ENCODE measurements around the gene PIWIL4. TPM values are rescaled to one million over a fixed set of nuclear protein-coding genes. Genes with fewer than 3 reads are reported as not detected.
"Not testable (repeated sequence)": the region's sequence is repeated elsewhere in the genome, so short reads cannot be mapped to it uniquely, and the experiment has no call there.

PIWIL4 gene
- total RNA-seq, 1 donor from 2014 or later = 7.7 TPM

DNA sequence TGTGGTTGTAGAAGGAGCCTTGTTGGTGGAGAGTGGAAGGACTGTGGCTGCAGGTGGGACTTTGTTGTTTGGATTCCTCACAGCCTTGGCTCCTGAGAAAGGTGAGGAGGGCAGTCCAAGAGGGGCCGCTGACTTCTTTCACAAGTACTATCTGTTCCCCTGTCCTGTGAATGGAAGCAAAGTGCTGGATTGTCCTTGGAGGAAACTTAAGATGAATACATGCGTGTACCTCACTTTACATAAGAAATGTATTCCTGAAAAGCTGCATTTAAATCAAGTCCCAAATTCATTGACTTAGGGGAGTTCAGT is 21.1 kb upstream of the PIWIL4 start:
- FAIRE-seq (no peak), DNase-seq (ENCODE audit: low spot score in 2 of 2) (no peak)

DNA sequence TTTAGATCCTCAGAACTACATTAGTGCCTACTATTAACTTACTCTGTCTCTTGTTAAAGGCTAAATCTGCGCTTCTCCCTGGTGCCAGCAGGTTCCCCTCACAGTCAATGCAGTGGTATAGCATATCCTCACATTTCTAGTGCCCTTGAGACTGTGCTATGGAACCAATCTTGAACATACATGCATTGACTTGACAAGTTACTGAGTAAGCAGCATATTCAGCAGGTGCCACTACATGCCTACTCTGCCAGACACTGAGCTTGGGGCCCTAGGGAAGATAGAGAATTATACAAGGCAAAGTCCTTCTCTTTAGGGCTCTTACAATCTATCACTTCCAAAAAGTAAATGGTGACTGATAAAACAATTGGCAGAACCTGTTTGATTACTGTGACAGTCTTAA is 20.3 kb upstream of the PIWIL4 start:
- DNase-seq (ENCODE audit: low spot score in 2 of 2) (no peak), FAIRE-seq (no peak)

DNA sequence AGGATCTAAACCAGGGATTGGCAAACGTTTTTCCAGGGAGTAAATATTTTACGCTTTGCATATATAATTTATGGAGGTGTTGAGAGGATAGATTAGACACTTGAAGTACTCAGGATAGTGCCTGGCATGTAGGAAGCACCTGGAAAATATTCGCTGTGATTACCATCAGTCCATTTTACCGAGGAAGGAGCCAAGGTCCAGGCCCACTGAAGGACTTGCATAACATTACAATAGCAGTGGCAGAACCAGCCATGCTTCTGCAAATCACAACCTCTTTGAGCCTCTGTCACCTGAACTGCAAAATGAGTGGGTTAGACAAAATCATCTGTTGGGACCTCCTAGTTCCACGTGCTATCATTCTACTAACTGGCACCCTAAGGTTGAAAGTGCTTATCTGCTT is 18.0 kb upstream of the PIWIL4 start:
- no peak for DNase-seq (ENCODE audit: low spot score in 2 of 2)
- no peak for FAIRE-seq

DNA sequence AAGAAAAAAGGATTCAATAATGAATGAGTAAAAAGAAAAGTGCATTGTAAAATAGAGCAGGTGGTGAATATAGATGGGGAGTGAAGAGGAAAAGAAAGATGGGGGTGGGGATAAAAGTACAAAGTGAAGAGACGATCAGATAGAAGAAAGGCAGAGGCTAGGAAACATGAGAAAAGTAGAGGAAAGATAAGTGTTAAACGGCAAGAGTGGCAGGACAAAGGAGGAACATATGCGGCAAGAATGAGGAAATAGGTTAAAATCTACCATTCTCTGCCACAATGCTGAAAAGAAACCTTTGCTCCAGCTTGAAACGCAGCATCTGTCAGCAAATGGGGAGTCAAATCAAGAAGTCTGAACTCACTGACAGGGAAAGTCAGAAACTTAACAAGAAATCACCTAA is 16.7 kb upstream of the PIWIL4 start:
- DNase-seq (ENCODE audit: low spot score in 2 of 2) = no peak
- FAIRE-seq = no peak

DNA sequence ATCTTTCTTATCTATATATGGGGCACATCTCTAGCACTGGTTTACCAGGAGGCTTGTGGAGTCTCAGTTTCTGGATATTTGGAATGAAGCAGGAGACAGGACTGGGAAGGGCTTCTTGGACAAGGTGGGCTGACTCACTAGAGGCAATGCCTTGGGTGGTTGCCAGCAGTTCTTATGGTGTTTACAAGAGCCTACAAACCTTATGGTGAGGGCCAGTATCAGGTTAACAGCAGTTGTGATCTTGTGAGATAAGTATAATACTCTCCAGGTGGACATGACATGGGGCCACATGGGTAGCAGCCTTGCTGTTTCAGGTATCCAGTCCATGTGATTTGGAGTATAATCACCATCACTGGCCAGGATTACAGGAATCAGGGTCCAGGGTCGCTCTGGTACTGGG is 13.2 kb upstream of the PIWIL4 start:
- DNase-seq (ENCODE audit: low spot score in 2 of 2) (no peak), FAIRE-seq (no peak)

DNA sequence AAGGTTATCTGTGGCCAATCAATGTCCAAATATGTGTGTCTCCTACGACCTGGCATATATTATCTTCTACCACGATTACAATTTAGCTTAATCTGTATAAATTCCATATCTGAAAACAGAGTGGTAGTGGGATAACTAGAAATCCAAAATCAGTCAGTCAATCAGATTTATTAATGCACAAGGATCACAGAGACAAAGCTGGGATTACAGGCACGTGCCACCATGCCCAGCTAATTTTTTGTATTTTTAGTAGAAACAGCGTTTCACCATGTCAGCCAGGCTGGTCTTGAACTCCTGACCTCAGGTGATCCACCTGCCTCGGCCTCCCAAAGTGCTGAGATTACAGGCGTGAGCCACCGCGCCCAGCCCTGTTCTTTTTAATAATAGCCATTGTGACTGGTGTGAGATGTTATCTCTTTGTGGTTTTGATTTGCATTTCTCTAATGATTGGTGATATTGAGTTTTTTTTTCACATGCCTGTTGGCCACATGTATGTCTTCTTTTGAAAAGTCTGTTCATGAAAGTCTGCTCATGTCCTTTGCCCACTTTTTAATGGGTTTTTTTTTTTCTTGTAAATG is 11.3 kb upstream of the PIWIL4 start:
- not testable (repeated sequence) for FAIRE-seq; DNase-seq (ENCODE audit: low spot score in 2 of 2)

DNA sequence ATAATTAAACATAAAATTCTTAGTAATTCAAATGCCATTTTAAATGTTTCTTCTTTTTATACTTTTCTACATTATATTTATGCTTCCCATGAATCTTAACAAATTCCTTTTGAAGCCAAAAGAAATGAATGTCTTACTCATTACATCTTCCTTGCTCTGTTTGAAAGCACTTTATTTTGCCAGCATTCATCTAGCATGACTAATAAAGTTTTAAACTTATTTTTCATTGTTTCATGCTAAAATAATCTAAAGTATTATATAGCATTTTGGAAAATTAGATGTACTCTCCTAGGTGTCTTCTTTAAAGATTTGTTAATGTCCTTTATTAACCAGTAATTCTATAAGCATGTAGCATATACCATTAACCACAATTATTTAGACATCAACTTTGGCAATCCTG is 9.7 kb upstream of the PIWIL4 start:
- FAIRE-seq = no peak
- DNase-seq (ENCODE audit: low spot score in 2 of 2) = no peak

DNA sequence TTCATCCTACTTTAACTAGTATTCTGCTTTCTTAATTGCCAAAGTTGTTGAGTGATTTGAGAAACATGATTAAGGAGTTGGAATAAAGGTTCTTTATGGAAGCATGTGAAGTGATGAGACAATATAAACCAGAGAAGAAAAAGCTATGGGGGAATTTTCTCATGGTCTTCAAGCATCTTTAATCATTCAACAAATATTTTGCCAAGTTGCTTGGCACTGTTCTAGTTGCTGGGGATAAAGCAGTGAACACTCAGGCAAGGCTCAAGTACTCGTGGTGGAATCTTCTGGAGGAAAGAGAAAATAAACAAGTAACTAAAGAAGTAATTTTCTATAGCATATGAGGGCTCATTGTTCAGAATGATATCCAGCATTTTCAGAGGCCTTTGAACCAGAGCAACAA is 9.2 kb upstream of the PIWIL4 start:
- FAIRE-seq (no peak), DNase-seq (ENCODE audit: low spot score in 2 of 2) (no peak)

DNA sequence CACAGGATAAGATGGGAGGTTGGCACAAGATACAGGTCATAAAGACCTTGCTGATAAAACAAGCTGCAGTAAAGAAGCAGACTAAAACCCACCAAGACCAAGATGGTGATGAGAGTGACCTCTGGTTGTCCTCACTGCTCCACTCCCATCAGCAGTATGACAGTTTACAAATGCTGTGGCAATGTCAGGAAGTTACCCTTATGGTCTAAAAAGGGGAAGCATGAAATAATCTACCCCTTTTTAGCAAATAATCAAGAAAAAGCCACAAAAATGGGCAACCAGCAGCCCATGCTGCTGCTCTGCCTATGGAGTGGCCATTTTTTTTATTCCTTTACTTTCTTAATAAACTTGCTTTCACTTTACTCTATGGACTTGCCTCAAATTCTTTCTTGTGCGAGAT is 8.7 kb upstream of the PIWIL4 start:
- FAIRE-seq (no peak), DNase-seq (ENCODE audit: low spot score in 2 of 2) (no peak)

DNA sequence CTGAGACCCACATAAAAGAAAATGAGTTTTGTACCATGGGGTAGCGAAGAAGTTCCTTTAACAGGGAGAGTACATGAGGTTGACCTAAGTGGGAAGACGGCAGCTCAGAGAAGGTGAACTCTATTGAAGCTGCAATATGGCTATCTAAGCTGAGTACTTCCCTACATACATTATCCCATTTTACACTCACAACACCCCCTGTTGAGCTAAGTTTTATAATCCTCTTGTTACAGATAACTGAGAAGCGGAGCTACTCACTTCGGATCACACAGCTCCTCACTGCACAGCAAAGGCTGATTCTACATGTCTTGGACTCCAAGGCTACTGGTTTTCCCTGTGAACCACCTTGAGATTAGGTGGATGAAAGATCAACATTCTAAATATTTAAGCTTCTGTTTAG is 8.2 kb upstream of the PIWIL4 start:
- FAIRE-seq = no peak
- no peak for DNase-seq (ENCODE audit: low spot score in 2 of 2)

DNA sequence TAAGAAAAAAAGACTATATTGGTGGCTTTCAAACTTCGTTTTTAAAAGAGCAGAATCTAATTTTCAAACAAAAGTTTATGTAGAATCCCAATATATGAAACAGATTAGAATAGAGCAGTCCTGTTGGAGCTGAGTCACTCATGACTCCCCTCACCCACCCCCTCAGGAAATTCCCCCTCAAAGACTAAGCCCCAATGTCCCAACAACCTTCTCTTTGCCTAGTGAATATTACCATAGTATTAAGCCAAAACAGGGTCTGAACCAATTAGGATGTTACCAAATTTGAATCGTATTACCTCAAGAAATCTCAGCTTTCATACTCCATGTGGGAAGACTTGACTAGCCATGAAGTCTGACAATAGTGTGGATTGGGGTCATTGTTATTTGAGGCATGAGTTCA is 7.8 kb upstream of the PIWIL4 start:
- FAIRE-seq (no peak), DNase-seq (ENCODE audit: low spot score in 2 of 2) (no peak)

DNA sequence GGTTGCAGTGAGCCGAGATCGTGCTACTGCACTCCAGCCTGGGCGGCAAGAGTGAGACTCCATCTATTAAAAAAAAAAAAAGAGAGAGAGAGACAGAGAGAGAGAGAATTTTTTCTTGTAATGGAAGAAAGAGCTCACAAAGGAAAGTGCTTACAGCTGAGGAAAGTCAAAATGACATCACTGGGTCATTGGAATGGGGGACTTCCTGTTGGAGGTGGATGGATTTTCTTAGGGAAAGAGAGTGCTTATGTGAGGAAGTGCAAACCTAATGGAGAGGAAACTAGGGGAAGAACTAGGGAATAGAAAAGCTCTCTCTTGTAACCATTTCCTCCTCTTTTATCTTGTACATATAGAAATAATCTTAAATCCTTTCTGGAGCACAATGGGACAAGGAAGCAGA is 6.3 kb upstream of the PIWIL4 start:
- no peak for FAIRE-seq
- DNase-seq (ENCODE audit: low spot score in 2 of 2) = no peak

DNA sequence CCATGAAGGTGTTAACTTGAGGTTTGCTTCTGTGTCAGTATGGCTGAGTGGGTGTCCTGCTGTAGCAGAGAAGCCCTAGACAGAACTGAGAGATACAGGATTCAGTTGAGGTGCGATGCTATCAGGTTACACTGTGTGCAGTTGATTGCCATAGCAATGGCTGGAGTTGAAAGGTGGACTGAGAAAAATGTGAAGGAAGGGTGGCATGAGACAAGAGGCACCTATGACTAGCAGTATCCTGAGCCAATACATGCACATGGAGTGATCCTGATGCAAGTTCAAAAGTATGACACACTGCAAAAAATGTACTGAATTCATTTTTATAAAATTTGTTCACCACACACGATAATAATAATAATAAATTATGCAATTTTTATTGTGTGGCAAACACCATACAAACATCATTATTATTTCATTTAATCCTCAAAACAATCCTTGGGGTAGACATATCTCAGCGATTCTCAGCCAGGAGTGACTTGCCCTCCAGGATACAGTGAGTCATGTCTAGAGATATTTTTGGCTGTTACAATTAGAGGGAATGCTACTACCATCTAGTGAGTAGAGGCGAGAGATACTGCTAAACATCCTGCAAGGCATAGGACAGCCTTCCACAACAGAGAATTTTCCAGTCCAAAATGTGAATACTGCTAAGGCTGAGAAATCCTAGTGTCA is 3.9 kb upstream of the PIWIL4 start:
- peak in 1 of 2 donors; percentile 45 for DNase-seq (ENCODE audit: low spot score in 2 of 2)
- no peak for FAIRE-seq

DNA sequence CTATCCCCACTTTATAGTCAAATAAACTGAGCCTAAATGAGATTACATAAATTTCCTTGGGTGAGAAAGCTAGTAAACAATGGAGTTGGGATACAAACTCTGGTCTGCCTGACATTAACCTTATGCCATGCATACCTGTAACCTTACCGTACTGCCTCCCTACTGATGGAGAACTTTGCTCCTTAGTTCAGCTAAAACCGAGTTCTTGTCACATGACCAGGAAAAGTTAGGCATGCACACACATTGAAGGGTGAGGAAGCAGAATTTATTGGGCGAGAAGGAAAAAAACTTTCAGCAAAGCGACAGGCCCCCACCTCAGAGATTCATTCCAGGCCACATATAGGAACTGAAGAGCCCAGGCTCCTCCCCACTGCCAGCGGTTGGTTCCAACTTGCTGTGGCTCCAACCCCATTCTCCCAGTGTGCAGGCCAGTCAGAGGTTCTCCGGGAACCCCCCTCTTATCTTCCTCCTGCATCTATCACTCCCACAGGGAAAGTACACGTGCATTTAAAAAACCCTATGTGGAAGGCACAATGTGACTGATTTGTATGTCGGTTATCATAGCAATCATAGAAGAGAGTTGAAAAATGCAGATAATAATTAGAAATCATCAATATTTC is 3.2 kb upstream of the PIWIL4 start:
- no peak for FAIRE-seq
- no peak for DNase-seq (ENCODE audit: low spot score in 2 of 2)

DNA sequence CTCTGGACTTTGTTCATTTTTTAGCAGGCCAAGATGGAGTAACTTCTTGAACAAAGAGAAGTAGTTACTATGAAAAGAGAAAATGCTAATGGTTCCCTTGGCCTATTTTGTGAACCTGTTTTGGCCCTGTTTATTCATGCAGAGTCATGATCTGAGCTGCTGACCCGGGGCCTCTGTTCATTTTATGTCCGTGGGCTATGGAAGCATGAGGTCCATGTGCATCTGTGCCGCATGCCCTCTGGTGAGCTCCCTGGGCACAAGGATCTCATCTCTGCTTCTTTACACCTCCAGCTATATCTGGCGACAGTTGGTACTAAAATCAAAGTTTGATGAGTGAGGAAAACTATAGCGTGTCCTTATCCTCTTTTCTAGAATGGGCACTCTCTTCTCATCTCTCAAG is 1.0 kb downstream of the PIWIL4 start:
- no peak for DNase-seq (ENCODE audit: low spot score in 2 of 2)
- no peak for FAIRE-seq

DNA sequence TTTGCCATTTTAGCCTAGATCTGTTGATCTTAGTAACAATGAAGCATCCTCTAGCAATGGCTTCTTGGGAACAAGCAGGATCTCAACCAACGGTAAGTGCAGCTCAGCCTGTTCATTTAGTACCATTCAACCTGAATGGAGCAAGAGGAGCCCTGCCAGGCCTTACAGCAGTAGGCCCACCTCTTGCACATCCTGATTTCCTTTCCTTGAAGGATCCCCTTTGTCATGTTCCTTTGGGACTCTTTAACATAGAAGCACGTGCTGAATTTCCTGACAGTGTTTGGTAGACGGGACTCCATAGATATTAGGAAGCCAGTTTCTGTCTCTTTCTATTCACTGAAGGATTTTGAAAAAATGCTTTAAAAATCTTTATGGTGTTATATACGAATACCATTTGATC is 1.5 kb downstream of the PIWIL4 start:
- FAIRE-seq (no peak), DNase-seq (ENCODE audit: low spot score in 2 of 2) (no peak)

DNA sequence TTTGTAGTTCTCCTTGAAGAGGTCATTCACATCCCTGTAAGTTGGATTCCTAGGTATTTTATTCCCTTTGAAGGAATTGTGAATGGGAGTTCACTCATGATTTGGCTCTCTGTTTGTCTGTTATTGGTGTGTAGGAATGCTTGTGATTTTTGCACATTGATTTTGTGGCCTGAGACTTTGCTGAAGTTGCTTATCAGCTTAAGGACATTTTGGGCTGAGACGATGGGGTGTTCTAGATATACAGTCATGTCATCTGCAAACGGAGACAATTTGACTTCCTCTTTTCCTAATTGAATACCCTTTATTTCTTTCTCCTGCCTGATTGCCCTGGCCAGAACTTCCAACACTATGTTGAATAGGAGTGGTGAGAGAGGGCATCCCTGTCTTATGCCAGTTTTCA is 5.8 kb downstream of the PIWIL4 start:
- FAIRE-seq; DNase-seq (ENCODE audit: low spot score in 2 of 2): not testable (repeated sequence)

DNA sequence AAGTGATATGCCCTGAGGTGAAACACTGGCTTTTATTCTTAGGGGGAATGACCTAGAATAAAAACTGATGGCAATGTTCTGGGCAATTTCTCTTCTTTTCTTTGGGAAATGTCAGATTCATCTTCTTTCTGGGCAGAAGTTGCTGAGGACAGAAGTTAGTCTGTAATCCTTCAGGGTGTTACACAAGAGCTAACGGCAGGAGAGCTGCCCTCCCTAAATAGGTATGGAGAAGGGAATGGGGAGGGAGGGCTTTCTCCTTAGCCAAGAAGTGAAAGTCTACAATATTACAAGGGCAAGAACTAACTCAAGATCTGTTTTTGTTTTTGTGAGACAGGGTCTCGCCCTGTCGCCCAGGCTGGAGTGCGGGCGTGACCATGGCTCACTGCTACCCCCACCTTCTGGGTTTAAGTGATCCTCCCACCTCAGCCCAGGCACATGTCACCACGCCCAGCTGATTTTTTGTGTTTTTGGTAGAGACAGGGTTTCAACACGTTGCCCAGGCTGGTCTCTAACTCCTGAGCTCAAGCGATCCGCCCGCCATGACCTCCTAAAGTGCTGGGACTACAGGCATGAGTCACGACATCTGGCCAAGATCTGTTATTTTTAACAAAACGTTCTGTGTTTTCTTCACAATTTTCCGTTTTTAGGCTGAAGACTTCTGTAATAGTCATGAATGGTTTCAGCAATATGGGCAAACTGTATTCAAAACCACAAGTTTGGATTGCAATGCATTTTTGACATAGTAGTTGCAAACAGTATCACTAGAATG is 7.2 kb downstream of the PIWIL4 start:
- no peak for FAIRE-seq

DNA sequence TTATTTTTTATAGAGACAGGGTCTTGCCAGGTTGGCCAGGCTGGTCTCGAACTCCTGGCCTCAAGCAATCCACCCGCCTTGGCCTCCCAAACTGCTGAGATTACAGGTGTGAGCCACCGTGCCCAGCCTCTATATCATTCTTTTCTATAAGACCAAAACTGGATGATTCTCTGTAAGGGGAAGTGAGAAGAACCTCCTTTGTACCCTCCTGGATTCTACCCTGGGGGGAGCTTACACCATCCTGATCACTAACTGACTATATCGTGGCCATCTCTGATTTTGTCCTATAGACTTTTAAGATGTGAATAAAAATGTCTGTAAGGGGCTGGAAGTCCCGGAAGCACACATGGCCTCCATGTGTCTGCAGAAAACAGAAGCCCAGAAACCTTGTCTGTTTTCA is 9.1 kb downstream of the PIWIL4 start:
- DNase-seq (ENCODE audit: low spot score in 2 of 2) (no peak), FAIRE-seq (no peak)

More for the DNA sequence above, 7.2 kb downstream of the PIWIL4 start:
- DNase-seq (ENCODE audit: low spot score in 2 of 2) = no peak

DNA sequence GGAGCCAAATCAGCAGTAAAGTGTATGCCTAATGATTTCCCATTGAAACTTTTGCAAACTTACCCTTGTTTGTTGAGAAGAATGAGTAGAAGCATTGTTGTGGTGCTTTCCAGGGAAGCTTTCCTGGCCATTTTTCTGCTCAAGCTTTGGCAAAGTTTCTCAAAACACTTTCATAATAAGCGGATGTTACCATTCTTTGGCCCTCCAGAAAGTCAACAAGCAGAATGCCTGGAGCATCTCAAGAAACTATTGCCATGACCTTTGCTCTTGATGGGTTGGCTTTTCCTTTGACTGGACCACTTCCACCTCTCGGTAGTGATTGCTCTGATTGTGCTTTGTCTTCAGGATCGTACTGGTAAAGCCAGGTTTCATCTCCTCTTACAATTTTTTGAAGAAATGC is 10.7 kb downstream of the PIWIL4 start:
- DNase-seq (ENCODE audit: low spot score in 2 of 2) = no peak
- no peak for FAIRE-seq

DNA sequence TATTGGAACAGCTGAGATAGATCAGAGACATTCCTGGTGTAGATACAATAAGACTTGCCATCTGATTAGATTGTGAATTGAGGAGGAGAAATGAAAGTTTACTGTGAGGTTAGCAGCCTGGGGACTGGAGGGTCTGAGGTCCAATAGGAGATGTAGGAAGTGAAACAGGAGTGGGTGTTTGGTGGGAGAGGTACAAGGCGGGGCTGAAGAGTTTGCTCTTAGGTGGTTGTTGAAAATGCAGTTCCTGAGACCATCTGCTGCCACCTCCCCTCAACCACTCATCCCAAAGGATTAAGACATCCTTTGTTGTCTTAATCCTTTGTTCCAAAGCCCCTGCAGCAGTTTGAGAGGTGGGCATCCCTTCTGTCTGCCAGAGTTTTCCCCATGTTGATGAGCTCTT is 14.8 kb downstream of the PIWIL4 start:
- no peak for FAIRE-seq
- DNase-seq (ENCODE audit: low spot score in 2 of 2) = no peak

All from frontal cortex (tissue), 4 donors.